Testis (tissue), 3 donors: Measurements from ENCODE around the gene AUP1. TPM values are rescaled to one million over a fixed set of nuclear protein-coding genes. Genes with fewer than 3 reads are reported as not detected.

Experiments
- DNase-seq: peaks from one replicate; pipeline ENCODE4 v3.0.0-alpha.2; 2019
- H3K27ac ChIP-seq, 2 donors: fragments of 200-600 bp; sonication (generic); one replicate each; pipeline ENCODE4 v1.5.1; 2019
- H3K27me3 ChIP-seq: fragments of 200-600 bp; sonication (generic); one replicate; pipeline ENCODE4 v1.5.1; 2019
- H3K36me3 ChIP-seq: fragments of 200-600 bp; sonication (generic); one replicate; pipeline ENCODE4 v1.5.1; 2017; ENCODE audit warnings: low read depth; ENCODE audit errors: missing control alignments
- H3K4me1 ChIP-seq: fragments of 200-600 bp; sonication (generic); one replicate; pipeline ENCODE4 v1.5.1; 2019
- H3K4me3 ChIP-seq, 2 donors: fragments of 200-600 bp; sonication (generic); one replicate each; pipeline ENCODE4 v1.5.1; 2017 to 2019
- H3K9me3 ChIP-seq: fragments of 200-600 bp; sonication (generic); one replicate; pipeline ENCODE4 v1.5.1; 2017
- CTCF ChIP-seq, 3 experiments: fragments of 450-650 bp in 2 of 3; fragments of 200-600 bp in 1 of 3; sonication (generic) in 1 of 3; IDR thresholded peaks; one replicate each; pipeline ENCODE4 v1.5.1; 2016 to 2019; ENCODE audit warnings: antibody characterized with exemption in 3 of 3, mild to moderate bottlenecking in 2 of 3, moderate library complexity in 1 of 3
- POLR2A ChIP-seq: fragments of 450-650 bp; IDR thresholded peaks from one replicate; pipeline ENCODE4 v1.6.1; 2017; ENCODE audit warnings: antibody characterized with exemption, mild to moderate bottlenecking, moderate library complexity
- WGBS, 2 donors: methylation state at CpG; one replicate each; pipeline ENCODE4 v1.1.5; 2018; 5-methylcytosine and 5-hydroxymethylcytosine counted together
- intact Hi-C: fragments of 100-400 bp; cut with DNase I; formaldehyde crosslinking; loops from one replicate; pipeline ENCODE4 v1.15.1; 2023; ENCODE audit warnings: low total_unique reads
- polyA plus RNA-seq: library from polyadenylated mRNA; stranded (reverse); fragments of 350-450 nt; fragmentation: Illumina TruSeq; extraction: RNeasy Lipid Tissue Mini Kit (QIAGEN cat#74804); gene quantifications from one replicate; pipeline ENCODE4 v1.2.3, GENCODE V29; 2014; ENCODE audit warnings: low read depth, low replicate concordance; ENCODE audit not compliant: insufficient read depth
- total RNA-seq, 2 donors: library from RNA; depleted of rRNA; stranded (reverse); fragments of >200 nt; gene quantifications; one replicate each; pipeline ENCODE4 v1.2.3, GENCODE V29; 2016

AUP1 gene
- total and polyA plus RNA-seq, 3 donors from 2014 or later = 107 to 169 (median 141) TPM

GRCh38 chr2:74538881-74539339 is 9.4 kb upstream of the AUP1 start:
- intact Hi-C loops = no loop called here
- WGBS, 2 donors = 80 to 90% methylated on average over 7 of the region's 7 CpGs
- no peaks in the 10 kb centered on the region for H3K36me3 ChIP-seq
- no peak overlapping the region for H3K27ac ChIP-seq
- DNase-seq = no peak
- H3K4me1 ChIP-seq = no peaks in the 10 kb centered on the region
- no peaks in the 10 kb centered on the region for H3K27me3 ChIP-seq
- TF ChIP-seq CTCF (IDR thresholded peaks at IDR 0.05) (no peak), POLR2A (no peak)
- H3K9me3 ChIP-seq = no peaks in the 10 kb centered on the region
- no peak overlapping the region for H3K4me3 ChIP-seq

GRCh38 chr2:74537140-74537539 is 7.6 kb upstream of the AUP1 start:
- H3K4me3 ChIP-seq = no peak overlapping the region
- intact Hi-C loops = no loop called here
- no peak overlapping the region for H3K27ac ChIP-seq
- no peaks in the 10 kb centered on the region for H3K36me3 ChIP-seq
- H3K27me3 ChIP-seq = no peaks in the 10 kb centered on the region
- no peak for TF ChIP-seq POLR2A
- no peak for TF ChIP-seq CTCF (IDR thresholded peaks at IDR 0.05)
- 66 to 69% methylated on average over 4 of the region's 4 CpGs for WGBS, 2 donors
- H3K9me3 ChIP-seq = no peaks in the 10 kb centered on the region
- H3K4me1 ChIP-seq = no peaks in the 10 kb centered on the region
- no peak for DNase-seq

GRCh38 chr2:74536166-74536950 is 6.9 kb upstream of the AUP1 start:
- H3K4me1 ChIP-seq = peaks cover 2% of the 10 kb centered on the region
- H3K27ac ChIP-seq = no peak overlapping the region
- 91 to 92% methylated on average over 4 to 23 of the region's 23 CpGs for WGBS, 2 donors
- H3K4me3 ChIP-seq = no peak overlapping the region
- TF ChIP-seq CTCF (IDR thresholded peaks at IDR 0.05) (no peak), POLR2A (no peak)
- no peaks in the 10 kb centered on the region for H3K36me3 ChIP-seq
- H3K27me3 ChIP-seq = no peaks in the 10 kb centered on the region
- DNase-seq = no peak
- intact Hi-C loops = no loop called here
- H3K9me3 ChIP-seq = no peaks in the 10 kb centered on the region

GRCh38 chr2:74535440-74535965 is 6.0 kb upstream of the AUP1 start:
- H3K9me3 ChIP-seq = no peaks in the 10 kb centered on the region
- intact Hi-C loops = no loop called here
- H3K27ac ChIP-seq = no peak overlapping the region
- peaks cover 9% of the 10 kb centered on the region for H3K4me1 ChIP-seq
- H3K27me3 ChIP-seq = no peaks in the 10 kb centered on the region
- H3K4me3 ChIP-seq = no peak overlapping the region
- TF ChIP-seq CTCF (IDR thresholded peaks at IDR 0.05) = no peak
- no peak for TF ChIP-seq POLR2A
- WGBS, 2 donors = 93 to 95% methylated on average over 8 to 10 of the region's 10 CpGs
- H3K36me3 ChIP-seq = no peaks in the 10 kb centered on the region
- no peak for DNase-seq
